NCI-H510A (cell line): Measurements from ENCODE around the gene STMP1.
"Not testable (repeated sequence)": the region's sequence is repeated elsewhere in the genome, so short reads cannot be mapped to it uniquely, and the experiment has no call there.

Source experiments
- DNase-seq: peaks from one replicate; lab custom pipeline; 2025; lab: John Stamatoyannopoulos, UW

The STMP1 gene

GRCh38 chr7:135662373-135663114, at the start of gene STMP1:
TSS of gene STMP1 (plus strand) at chr7:135662514.
- DNase-seq = peak; percentile 81

GRCh38 chr7:135616136-135616535, 46.2 kb upstream of the STMP1 start:
- DNase-seq = no peak

- no peak for DNase-seq
These were observed 44.5 kb upstream of the STMP1 start for GRCh38 chr7:135617781-135618180.

GRCh38 chr7:135618510-135618909, 43.8 kb upstream of the STMP1 start:
- DNase-seq = no peak

- no peak for DNase-seq
These were observed 41.9 kb upstream of the STMP1 start for GRCh38 chr7:135620447-135620846.

GRCh38 chr7:135620980-135621850, 41.1 kb upstream of the STMP1 start:
- no peak for DNase-seq

GRCh38 chr7:135634191-135634878, 28.0 kb upstream of the STMP1 start:
- no peak for DNase-seq

- DNase-seq = not testable (repeated sequence)
These were observed 22.6 kb upstream of the STMP1 start for GRCh38 chr7:135639690-135640089.

GRCh38 chr7:135644154-135644553, 18.2 kb upstream of the STMP1 start:
- no peak for DNase-seq

GRCh38 chr7:135644729-135645128, 17.6 kb upstream of the STMP1 start:
- DNase-seq = no peak

GRCh38 chr7:135645296-135645904, 16.9 kb upstream of the STMP1 start:
- no peak for DNase-seq

GRCh38 chr7:135647755-135648154, 14.6 kb upstream of the STMP1 start:
- DNase-seq = no peak

GRCh38 chr7:135648235-135648634, 14.1 kb upstream of the STMP1 start:
- DNase-seq = no peak

- DNase-seq = no peak
These were observed 11.3 kb upstream of the STMP1 start for GRCh38 chr7:135650831-135651573.

- no peak for DNase-seq
These were observed 8.8 kb upstream of the STMP1 start for GRCh38 chr7:135653340-135654080.

- DNase-seq = no peak
These were observed 3.8 kb upstream of the STMP1 start for GRCh38 chr7:135658564-135658963.

GRCh38 chr7:135659159-135659846, 3.0 kb upstream of the STMP1 start:
- DNase-seq = no peak

- DNase-seq = peak; percentile 48
These were observed 797 bp upstream of the STMP1 start for GRCh38 chr7:135661311-135662122.

GRCh38 chr7:135662123-135662372, 266 bp upstream of the STMP1 start:
- no peak for DNase-seq
